ENCODE measurements around the gene BRAF. TPM values are rescaled to one million over a fixed set of nuclear protein-coding genes. Genes with fewer than 3 reads are reported as not detected.
"Not testable (repeated sequence)": the region's sequence is repeated elsewhere in the genome, so short reads cannot be mapped to it uniquely, and the experiment has no call there.

The BRAF gene
- total and polyA plus RNA-seq, 3 experiments from 2014 or later: 11.3 to 32.0 (median 28.4) TPM

DNA sequence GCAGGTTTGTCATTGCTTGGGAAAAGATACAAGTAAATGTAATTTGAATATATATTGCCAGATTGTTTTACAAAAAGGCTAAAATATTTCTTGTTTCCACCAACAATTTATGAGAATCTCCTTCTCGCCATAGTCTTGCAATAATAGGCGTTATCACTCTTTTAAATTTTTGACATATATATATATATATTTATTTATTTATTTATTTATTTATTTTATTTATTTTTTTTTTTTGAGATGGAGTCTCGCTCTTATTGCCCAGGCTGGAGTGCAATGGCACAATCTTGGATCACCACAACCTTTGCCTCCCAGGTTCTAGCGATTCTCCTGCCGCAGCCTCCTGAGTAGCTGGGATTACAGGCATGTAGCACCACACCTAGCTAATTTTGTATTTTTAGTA lies 17.5 kb upstream of the BRAF start:
- H3K9me3 Mint-ChIP-seq; H3K36me3 Mint-ChIP-seq; H3K4me1 ChIP-seq (ENCODE audit: insufficient read depth, low read length); H3K36me3 ChIP-seq (ENCODE audit: insufficient read depth, low read length); H3K27me3 ChIP-seq (ENCODE audit: insufficient read depth, low read length, poor library complexity, severe bottlenecking); H3K27me3 Mint-ChIP-seq; H3K4me1 Mint-ChIP-seq; POLR2A ChIA-PET; H3K27ac Mint-ChIP-seq; H3K4me3 ChIP-seq (ENCODE audit: low read length); DNase-seq; H3K4me3 Mint-ChIP-seq; H3K27ac ChIP-seq (ENCODE audit: low read depth, low read length); H3K9me3 ChIP-seq (ENCODE audit: low read length): not testable (repeated sequence)
- CTCF ChIA-PET: interaction anchor here (0.9 kb wide), 1 partner anchor 43 kb away, joined by 3 read pairs; no protein-coding TSS in a partner anchor

GRCh38 chr7:140940898-140941297 lies 16.2 kb upstream of the BRAF start:
- H3K9me3 Mint-ChIP-seq: no peaks in the 10 kb centered on the region
- no peak overlapping the region for H3K4me3 ChIP-seq (ENCODE audit: low read length)
- ChIA-PET CTCF (no interaction called here), POLR2A (no interaction called here)
- H3K27ac ChIP-seq (ENCODE audit: low read depth, low read length): no peak overlapping the region
- H3K36me3 ChIP-seq (ENCODE audit: insufficient read depth, low read length): no peaks in the 10 kb centered on the region
- H3K36me3 Mint-ChIP-seq: no peaks in the 10 kb centered on the region
- no peaks in the 10 kb centered on the region for H3K4me1 Mint-ChIP-seq
- no peak overlapping the region for H3K4me3 Mint-ChIP-seq
- no peaks in the 10 kb centered on the region for H3K27me3 ChIP-seq (ENCODE audit: insufficient read depth, low read length, poor library complexity, severe bottlenecking)
- no peaks in the 10 kb centered on the region for H3K4me1 ChIP-seq (ENCODE audit: insufficient read depth, low read length)
- H3K27me3 Mint-ChIP-seq: peaks cover 3 to 11% of the 10 kb centered on the region in 2 donors
- no peaks in the 10 kb centered on the region for H3K9me3 ChIP-seq (ENCODE audit: low read length)
- H3K27ac Mint-ChIP-seq: no peak overlapping the region
- DNase-seq: no peak

GRCh38 chr7:140937702-140938264 lies 13.1 kb upstream of the BRAF start:
- Histone ChIP-seq H3K4me3 (ENCODE audit: low read length) (no peak overlapping the region), H3K27me3 (ENCODE audit: insufficient read depth, low read length, poor library complexity, severe bottlenecking) (no peaks in the 10 kb centered on the region), H3K4me1 (ENCODE audit: insufficient read depth, low read length) (no peaks in the 10 kb centered on the region), H3K36me3 (ENCODE audit: insufficient read depth, low read length) (no peaks in the 10 kb centered on the region), H3K9me3 (ENCODE audit: low read length) (no peaks in the 10 kb centered on the region), H3K27ac (ENCODE audit: low read depth, low read length) (no peak overlapping the region)
- Mint-ChIP-seq H3K9me3 (no peaks in the 10 kb centered on the region), H3K27ac (no peak overlapping the region), H3K27me3 (peaks cover 7 to 26% of the 10 kb centered on the region in 2 donors), H3K4me1 (no peaks in the 10 kb centered on the region), H3K4me3 (no peak overlapping the region), H3K36me3 (no peaks in the 10 kb centered on the region)
- ChIA-PET CTCF (no interaction called here), POLR2A (no interaction called here)
- no peak for DNase-seq

DNA sequence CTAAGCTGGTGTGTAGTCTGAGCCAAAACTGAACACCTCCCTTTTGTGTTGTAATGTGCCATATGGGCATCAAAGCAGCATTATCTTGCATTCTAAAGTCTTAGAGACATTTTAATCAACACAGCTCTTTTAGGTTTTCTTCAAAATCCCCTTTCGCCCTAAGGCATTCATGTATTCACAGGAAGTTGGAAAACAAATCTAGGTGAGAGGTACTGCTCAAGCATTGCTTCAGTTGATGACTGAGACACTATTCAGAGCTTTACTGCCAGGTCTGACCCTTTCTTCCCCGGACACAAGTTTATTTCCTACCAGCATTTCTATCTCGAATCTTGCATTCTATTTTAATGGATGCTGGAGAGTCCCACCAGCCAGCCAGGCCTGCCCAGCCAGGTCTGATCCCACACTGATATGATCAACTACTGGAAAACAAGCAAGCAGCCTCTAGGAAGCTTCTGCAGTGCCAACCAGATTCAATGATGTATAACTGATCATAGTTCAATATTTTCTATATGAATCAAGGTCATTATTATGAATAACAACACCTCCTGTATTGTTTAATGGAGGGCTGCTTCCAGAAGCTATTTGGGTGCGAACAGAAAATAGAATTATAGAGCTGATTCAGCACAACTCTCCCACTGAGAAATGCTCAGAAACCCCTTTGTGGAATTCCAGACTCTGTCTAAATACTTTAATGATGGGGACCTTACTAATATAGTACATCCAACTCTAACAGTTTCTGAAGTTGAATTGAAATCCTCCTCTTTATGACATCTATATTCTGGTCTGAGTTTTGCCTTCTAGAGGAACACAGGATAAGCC lies 4.0 kb upstream of the BRAF start:
- no peak for DNase-seq
- Mint-ChIP-seq H3K27me3 (peaks cover 4 to 22% of the 10 kb centered on the region in 2 donors), H3K9me3 (peaks cover 0 to 6% (median 0%) of the 10 kb centered on the region in 5 donors), H3K36me3 (peaks cover 0 to 4% (median 0%) of the 10 kb centered on the region in 3 donors), H3K4me3 (peak overlapping the region in 1 of 7 donors; percentile 66), H3K27ac (no peak overlapping the region), H3K4me1 (peaks cover 3 to 15% (median 7%) of the 10 kb centered on the region in 3 donors)
- Histone ChIP-seq H3K27ac (ENCODE audit: low read depth, low read length) (no peak overlapping the region), H3K9me3 (ENCODE audit: low read length) (no peaks in the 10 kb centered on the region), H3K4me1 (ENCODE audit: insufficient read depth, low read length) (peaks cover 9% of the 10 kb centered on the region), H3K36me3 (ENCODE audit: insufficient read depth, low read length) (no peaks in the 10 kb centered on the region), H3K4me3 (ENCODE audit: low read length) (no peak overlapping the region), H3K27me3 (ENCODE audit: insufficient read depth, low read length, poor library complexity, severe bottlenecking) (no peaks in the 10 kb centered on the region)
- POLR2A ChIA-PET: no interaction called here
- CTCF ChIA-PET: no interaction called here

GRCh38 chr7:140927945-140928344 lies 3.2 kb upstream of the BRAF start:
- POLR2A ChIA-PET: not testable (repeated sequence)

GRCh38 chr7:140927351-140927750 lies 2.6 kb upstream of the BRAF start:
- H3K27ac ChIP-seq (ENCODE audit: low read depth, low read length): no peak overlapping the region
- H3K27me3 Mint-ChIP-seq: peaks cover 4 to 11% of the 10 kb centered on the region in 2 donors
- no peak for DNase-seq
- H3K36me3 Mint-ChIP-seq: peaks cover 0 to 4% (median 0%) of the 10 kb centered on the region in 3 donors
- H3K4me1 ChIP-seq (ENCODE audit: insufficient read depth, low read length): peaks cover 22% of the 10 kb centered on the region
- no peak overlapping the region for H3K4me3 ChIP-seq (ENCODE audit: low read length)
- peaks cover 0 to 6% (median 0%) of the 10 kb centered on the region in 5 donors for H3K9me3 Mint-ChIP-seq
- no peaks in the 10 kb centered on the region for H3K27me3 ChIP-seq (ENCODE audit: insufficient read depth, low read length, poor library complexity, severe bottlenecking)
- H3K36me3 ChIP-seq (ENCODE audit: insufficient read depth, low read length): no peaks in the 10 kb centered on the region
- ChIA-PET POLR2A (no interaction called here), CTCF (interaction anchor here (1.3 kb wide), 1 partner anchor 116 kb away, joined by 5 read pairs; no protein-coding TSS in a partner anchor)
- peak overlapping the region in 1 of 7 donors; percentile 66 for H3K4me3 Mint-ChIP-seq
- peaks cover 3 to 15% (median 7%) of the 10 kb centered on the region in 3 donors for H3K4me1 Mint-ChIP-seq
- H3K27ac Mint-ChIP-seq: peak overlapping the region in 3 of 8 donors; percentile 34 to 78 (median 61)
- H3K9me3 ChIP-seq (ENCODE audit: low read length): no peaks in the 10 kb centered on the region

More at GRCh38 chr7:140927945-140928344, 3.2 kb upstream of the BRAF start:
- H3K4me1 ChIP-seq (ENCODE audit: insufficient read depth, low read length): peaks cover 16% of the 10 kb centered on the region
- peak overlapping the region in 3 of 8 donors; percentile 7 to 78 (median 51) for H3K27ac Mint-ChIP-seq
- H3K4me3 Mint-ChIP-seq: peak overlapping the region in 3 of 7 donors; percentile 29 to 66 (median 31)
- H3K4me3 ChIP-seq (ENCODE audit: low read length); H3K36me3 Mint-ChIP-seq; H3K27me3 ChIP-seq (ENCODE audit: insufficient read depth, low read length, poor library complexity, severe bottlenecking); H3K9me3 ChIP-seq (ENCODE audit: low read length); H3K9me3 Mint-ChIP-seq; DNase-seq; H3K27ac ChIP-seq (ENCODE audit: low read depth, low read length); H3K36me3 ChIP-seq (ENCODE audit: insufficient read depth, low read length); CTCF ChIA-PET: not testable (repeated sequence)
- peaks cover 3 to 15% (median 7%) of the 10 kb centered on the region in 3 donors for H3K4me1 Mint-ChIP-seq
- peaks cover 4 to 15% of the 10 kb centered on the region in 2 donors for H3K27me3 Mint-ChIP-seq

- peaks cover 4 to 6% of the 10 kb centered on the region in 2 donors for H3K27me3 Mint-ChIP-seq
- Histone ChIP-seq H3K36me3 (ENCODE audit: insufficient read depth, low read length) (no peaks in the 10 kb centered on the region), H3K27ac (ENCODE audit: low read depth, low read length) (no peak overlapping the region), H3K9me3 (ENCODE audit: low read length) (no peaks in the 10 kb centered on the region), H3K27me3 (ENCODE audit: insufficient read depth, low read length, poor library complexity, severe bottlenecking) (no peaks in the 10 kb centered on the region), H3K4me3 (ENCODE audit: low read length) (no peak overlapping the region), H3K4me1 (ENCODE audit: insufficient read depth, low read length) (peaks cover 22% of the 10 kb centered on the region)
- H3K4me3 Mint-ChIP-seq: peak overlapping the region; percentile 37 to 88 (median 58)
- ChIA-PET POLR2A (interaction anchor here (0.7 kb wide), 1 partner anchor 435 kb away, joined by 4 read pairs; no protein-coding TSS in a partner anchor), CTCF (interaction anchor here (1.3 to 2.9 kb wide), 2 partner anchors 89 to 115 kb away, joined by 5 to 12 read pairs; partner anchors contain the start of gene MRPS33)
- peaks cover 5 to 17% (median 7%) of the 10 kb centered on the region in 3 donors for H3K4me1 Mint-ChIP-seq
- H3K9me3 Mint-ChIP-seq: peaks cover 0 to 6% (median 0%) of the 10 kb centered on the region in 5 donors
- peaks cover 0 to 4% (median 0%) of the 10 kb centered on the region in 3 donors for H3K36me3 Mint-ChIP-seq
- H3K27ac Mint-ChIP-seq: peak overlapping the region in 7 of 8 donors; percentile 58 to 100 (median 100)
- DNase-seq: no peak
Observed at GRCh38 chr7:140926021-140926817, 1.5 kb upstream of the BRAF start.
